SK-N-MC (cell line): ENCODE results near the gene CD300A.
"Not testable (repeated sequence)": the region's sequence is repeated elsewhere in the genome, so short reads cannot be mapped to it uniquely, and the experiment has no call there.

ENCODE experiments used
- DNase-seq: peaks from one replicate; pipeline ENCODE4 v3.0.0-alpha.2; 2011; ENCODE audit warnings: low read depth, low spot score
- H3K27ac ChIP-seq: fragments of 200-600 bp; sonication (generic); 2 replicates; pipeline ENCODE4 v1.5.1; 2016; ENCODE audit warnings: mixed run types
- H3K36me3 ChIP-seq: fragments of 200-600 bp; sonication (generic); 2 replicates; pipeline ENCODE4 v1.6.1; 2017; ENCODE audit warnings: antibody characterized with exemption, low read length, mixed read lengths; ENCODE audit not compliant: insufficient read depth
- H3K4me3 ChIP-seq: fragments of 200-600 bp; sonication (generic); 2 replicates; pipeline ENCODE4 v1.5.1; 2016
- H3K9ac ChIP-seq: fragments of 200-600 bp; sonication (generic); 2 replicates; pipeline ENCODE4 v1.8.0; 2017; ENCODE audit warnings: mixed run types, mixed read lengths; ENCODE audit not compliant: insufficient read length
- H3K9me3 ChIP-seq: fragments of 200-600 bp; sonication (generic); 2 replicates; pipeline ENCODE4 v1.6.1; 2017; ENCODE audit warnings: low read depth, mild to moderate bottlenecking, antibody characterized with exemption, low read length, moderate library complexity, mixed read lengths
- EZH2 ChIP-seq: fragments of 200-600 bp; sonication (generic); IDR thresholded peaks from one replicate; pipeline ENCODE4 v1.6.1; 2017; ENCODE audit warnings: antibody characterized with exemption
- FOXP2 ChIP-seq: optimal IDR thresholded peaks from 2 replicates; pipeline ENCODE3; 2011; ENCODE audit warnings: mild to moderate bottlenecking, moderate library complexity; ENCODE audit not compliant: insufficient read depth; ENCODE audit errors: extremely low read length, control extremely low read depth
- POLR2AphosphoS5 ChIP-seq: IDR thresholded peaks from 2 replicates; pipeline ENCODE4 v1.6.1; 2012; ENCODE audit warnings: mild to moderate bottlenecking, low read depth, low read length, borderline replicate concordance

CD300A gene

GRCh38 chr17:74481621-74482020 is 15.2 kb downstream of the CD300A start:
- no peak overlapping the region for H3K27ac ChIP-seq
- H3K9ac ChIP-seq = no peak overlapping the region
- no peak for TF ChIP-seq EZH2
- TF ChIP-seq POLR2AphosphoS5 = no peak
- TF ChIP-seq FOXP2 = no peak
- no peak for DNase-seq
- H3K4me3 ChIP-seq = no peak overlapping the region
- no peaks in the 10 kb centered on the region for H3K9me3 ChIP-seq
- H3K36me3 ChIP-seq = no peaks in the 10 kb centered on the region

- Histone ChIP-seq H3K9me3 (no peaks in the 10 kb centered on the region), H3K27ac (no peak overlapping the region), H3K4me3 (no peak overlapping the region), H3K36me3 (no peaks in the 10 kb centered on the region), H3K9ac (no peak overlapping the region)
- TF ChIP-seq EZH2 (no peak), POLR2AphosphoS5 (no peak), FOXP2 (no peak)
- DNase-seq = no peak
Measured at GRCh38 chr17:74484066-74484465, 17.6 kb downstream of the CD300A start.

GRCh38 chr17:74485022-74485743 is 18.7 kb downstream of the CD300A start:
- Histone ChIP-seq H3K9ac (no peak overlapping the region), H3K9me3 (no peaks in the 10 kb centered on the region), H3K36me3 (no peaks in the 10 kb centered on the region), H3K4me3 (no peak overlapping the region), H3K27ac (no peak overlapping the region)
- TF ChIP-seq POLR2AphosphoS5 = no peak
- no peak for TF ChIP-seq FOXP2
- no peak for TF ChIP-seq EZH2
- no peak for DNase-seq

GRCh38 chr17:74485841-74486240 is 19.4 kb downstream of the CD300A start:
- Histone ChIP-seq H3K27ac (no peak overlapping the region), H3K9ac (no peak overlapping the region), H3K4me3 (no peak overlapping the region), H3K9me3 (no peaks in the 10 kb centered on the region), H3K36me3 (no peaks in the 10 kb centered on the region)
- DNase-seq = no peak
- TF ChIP-seq EZH2 (no peak), POLR2AphosphoS5 (no peak), FOXP2 (no peak)

- not testable (repeated sequence) for H3K4me3 ChIP-seq
Measured at GRCh38 chr17:74488276-74488675, 21.8 kb downstream of the CD300A start.

GRCh38 chr17:74490716-74491115 is 24.3 kb downstream of the CD300A start:
- no peak overlapping the region for H3K9ac ChIP-seq
- no peak overlapping the region for H3K27ac ChIP-seq
- H3K4me3 ChIP-seq = no peak overlapping the region
- no peak for DNase-seq
- no peaks in the 10 kb centered on the region for H3K36me3 ChIP-seq
- TF ChIP-seq FOXP2 = no peak
- no peak for TF ChIP-seq EZH2
- TF ChIP-seq POLR2AphosphoS5 = no peak
- H3K9me3 ChIP-seq = no peaks in the 10 kb centered on the region

More at GRCh38 chr17:74488276-74488675, 21.8 kb downstream of the CD300A start:
- not testable (repeated sequence) for DNase-seq, H3K36me3 ChIP-seq, H3K9me3 ChIP-seq, H3K9ac ChIP-seq, H3K27ac ChIP-seq

GRCh38 chr17:74491626-74492025 is 25.2 kb downstream of the CD300A start:
- H3K4me3 ChIP-seq = no peak overlapping the region
- H3K9me3 ChIP-seq = no peaks in the 10 kb centered on the region
- no peak for DNase-seq
- no peak for TF ChIP-seq POLR2AphosphoS5
- TF ChIP-seq EZH2 = no peak
- no peak for TF ChIP-seq FOXP2
- no peak overlapping the region for H3K27ac ChIP-seq
- no peak overlapping the region for H3K9ac ChIP-seq
- H3K36me3 ChIP-seq = no peaks in the 10 kb centered on the region

GRCh38 chr17:74493331-74493833 is 26.9 kb downstream of the CD300A start:
- no peaks in the 10 kb centered on the region for H3K36me3 ChIP-seq
- no peak overlapping the region for H3K4me3 ChIP-seq
- H3K9me3 ChIP-seq = no peaks in the 10 kb centered on the region
- no peak overlapping the region for H3K27ac ChIP-seq
- peak; percentile 2 for DNase-seq
- TF ChIP-seq POLR2AphosphoS5 = no peak
- H3K9ac ChIP-seq = no peak overlapping the region

- no peaks in the 10 kb centered on the region for H3K9me3 ChIP-seq
- H3K9ac ChIP-seq = no peak overlapping the region
- no peaks in the 10 kb centered on the region for H3K36me3 ChIP-seq
- H3K4me3 ChIP-seq = no peak overlapping the region
- no peak for TF ChIP-seq FOXP2
- no peak for TF ChIP-seq EZH2
- TF ChIP-seq POLR2AphosphoS5 = no peak
- H3K27ac ChIP-seq = no peak overlapping the region
- no peak for DNase-seq
Measured at GRCh38 chr17:74497471-74497870, 31.0 kb downstream of the CD300A start.
